Duodenal mucosa (tissue), 2 donors: ENCODE data around the gene C2.
A peak's percentile ranks its signal among the peaks of the same experiment; 100 is the strongest.

Experiments
- H3K27ac ChIP-seq: one replicate; pipeline ENCODE4 v1.7.0; 2013; ENCODE audit warnings: low read depth, low read length
- H3K27me3 ChIP-seq, 2 donors: one replicate each; pipeline ENCODE4 v1.7.0; 2013; ENCODE audit warnings: low read length in 2 of 2, control low read depth in 1 of 2; ENCODE audit not compliant: insufficient read depth in 2 of 2, control insufficient read depth in 1 of 2
- H3K36me3 ChIP-seq, 2 donors: one replicate each; pipeline ENCODE4 v1.7.0; 2013; ENCODE audit warnings: low read length in 2 of 2, control low read depth in 1 of 2; ENCODE audit not compliant: insufficient read depth in 2 of 2, control insufficient read depth in 1 of 2
- H3K4me1 ChIP-seq, 2 donors: one replicate each; pipeline ENCODE4 v1.7.0; 2013; ENCODE audit warnings: low read length in 2 of 2, control low read depth in 1 of 2; ENCODE audit not compliant: insufficient read depth in 2 of 2, control insufficient read depth in 1 of 2
- H3K4me3 ChIP-seq, 2 donors: one replicate each; pipeline ENCODE4 v1.7.0; 2013; ENCODE audit warnings: low read length in 2 of 2, low read depth in 1 of 2
- H3K9ac ChIP-seq, 2 donors: one replicate each; pipeline ENCODE4 v1.7.0; 2013; ENCODE audit warnings: low read length in 2 of 2, low read depth in 1 of 2
- H3K9me3 ChIP-seq, 2 donors: one replicate each; pipeline ENCODE4 v1.7.0; 2013; ENCODE audit warnings: low read length in 2 of 2, control low read depth in 1 of 2; ENCODE audit not compliant: control insufficient read depth in 1 of 2

C2 gene

DNA sequence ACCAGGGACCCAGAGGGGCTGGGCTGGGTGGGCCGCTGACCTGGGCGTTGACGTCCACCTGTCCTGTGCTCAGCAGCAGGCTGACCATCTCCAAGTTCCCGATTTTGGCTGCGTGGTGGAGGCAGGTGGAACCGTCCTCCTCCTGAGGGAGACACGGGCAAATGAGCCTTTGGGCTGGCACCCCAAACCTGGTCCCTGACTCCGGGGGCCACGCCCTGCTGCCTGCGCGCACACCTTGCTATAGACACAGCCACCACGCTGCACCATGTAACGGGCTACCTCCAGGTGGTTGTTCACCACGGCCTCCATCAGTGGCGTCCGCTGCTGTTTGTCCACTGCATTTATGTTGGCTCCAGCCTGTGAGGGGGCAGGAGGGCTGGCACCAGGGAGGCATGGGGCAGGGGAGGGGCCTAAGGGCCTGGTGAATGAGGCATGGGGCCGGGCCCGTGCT, 41.0 kb upstream of the C2 start:
- Histone ChIP-seq H3K27ac (no peak overlapping the region), H3K9ac (no peak overlapping the region), H3K36me3 (peaks cover 27 to 81% of the 10 kb centered on the region in 2 donors), H3K4me3 (no peak overlapping the region), H3K4me1 (no peaks in the 10 kb centered on the region), H3K27me3 (no peaks in the 10 kb centered on the region), H3K9me3 (no peaks in the 10 kb centered on the region)

DNA sequence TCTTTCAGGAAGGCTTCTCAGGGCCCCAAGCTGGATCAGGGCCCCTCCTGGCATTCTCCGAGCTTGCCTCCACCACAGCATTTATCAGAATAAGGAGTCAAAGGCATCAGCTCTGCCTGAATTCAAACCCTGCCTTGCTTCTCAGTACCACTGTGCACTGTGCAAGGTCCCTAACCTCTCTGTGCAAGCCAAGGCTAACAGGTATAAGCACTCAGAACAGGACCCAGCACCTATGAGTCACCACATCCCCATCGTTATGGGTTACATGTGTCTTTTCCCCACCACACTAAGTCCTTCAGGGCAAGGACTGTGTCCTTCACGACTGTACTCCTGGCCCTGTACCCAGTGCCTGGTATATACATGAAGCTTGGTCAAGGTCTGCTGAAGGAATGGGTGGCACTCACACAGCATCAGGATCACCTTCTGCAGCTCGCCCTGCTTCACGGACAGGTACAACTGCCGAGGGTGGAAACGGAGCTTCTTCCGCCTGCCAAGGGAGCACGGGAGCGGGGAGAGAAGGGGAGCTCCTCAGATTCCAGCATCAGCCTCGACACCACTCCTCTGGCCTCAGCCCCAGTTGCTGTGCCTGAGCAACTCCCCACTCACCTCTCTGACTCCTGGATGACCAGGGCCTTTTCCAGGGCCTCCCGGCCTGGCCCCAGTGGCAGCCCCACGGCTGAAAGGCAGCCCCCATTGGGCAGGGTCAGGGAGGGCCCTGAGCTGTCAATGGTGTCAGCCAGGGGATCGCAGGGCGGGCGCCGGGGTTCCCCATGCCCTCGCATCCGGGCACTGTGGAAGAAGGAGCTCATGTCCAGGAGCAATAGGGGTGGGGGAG, 40.1 kb upstream of the C2 start:
- Histone ChIP-seq H3K9me3 (no peaks in the 10 kb centered on the region), H3K4me1 (no peaks in the 10 kb centered on the region), H3K27me3 (no peaks in the 10 kb centered on the region), H3K36me3 (peaks cover 28 to 84% of the 10 kb centered on the region in 2 donors), H3K27ac (no peak overlapping the region), H3K9ac (no peak overlapping the region), H3K4me3 (no peak overlapping the region)

DNA sequence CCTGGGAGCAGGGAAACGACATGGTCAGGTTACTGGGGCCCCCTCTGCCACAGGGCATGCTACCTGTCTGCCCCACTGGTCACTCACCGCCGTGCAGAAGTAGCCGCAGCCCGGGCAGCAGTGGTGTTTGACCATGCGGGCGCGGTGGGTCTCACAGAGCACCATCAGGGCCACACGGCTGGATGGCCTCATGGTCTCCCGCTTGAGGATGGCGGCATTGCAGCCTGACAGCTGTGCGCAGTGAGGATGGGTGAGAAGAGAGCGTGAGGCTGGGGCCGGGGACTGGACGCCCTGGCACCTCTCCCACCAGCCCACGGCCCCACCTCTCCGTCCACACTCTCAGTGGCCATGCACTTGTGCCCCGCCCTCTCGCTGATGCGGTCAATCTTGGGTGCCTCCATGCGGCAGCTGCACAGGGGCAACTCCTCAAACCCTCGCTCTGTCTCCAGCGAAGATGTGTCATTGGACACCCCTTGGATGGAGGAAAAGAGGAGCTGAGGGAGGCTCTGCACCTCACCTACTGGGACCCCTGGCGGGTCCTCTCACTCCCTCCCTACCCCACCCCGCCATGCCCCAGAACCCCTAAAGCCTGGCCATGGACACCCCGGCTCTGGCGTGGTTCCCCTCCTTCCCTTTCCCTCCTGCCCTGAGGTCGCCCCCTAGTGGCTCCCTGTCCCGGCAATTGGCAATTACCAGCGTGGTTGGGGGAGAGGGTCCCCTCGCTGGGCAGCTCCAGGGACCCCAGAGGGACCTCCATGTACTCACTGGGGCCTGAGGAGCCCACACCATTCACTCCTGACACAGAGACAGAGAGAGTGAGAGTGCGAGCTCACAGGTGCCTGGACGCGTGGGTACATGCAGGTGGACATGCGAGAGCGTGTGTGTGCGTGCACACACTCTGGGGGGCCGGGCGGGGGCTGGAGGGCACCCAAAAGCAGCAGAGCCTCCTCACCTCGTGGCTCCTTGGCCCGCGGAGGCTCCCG, 39.0 kb upstream of the C2 start:
- Histone ChIP-seq H3K9me3 (no peaks in the 10 kb centered on the region), H3K4me1 (no peaks in the 10 kb centered on the region), H3K27me3 (no peaks in the 10 kb centered on the region), H3K4me3 (no peak overlapping the region), H3K36me3 (peaks cover 23 to 84% of the 10 kb centered on the region in 2 donors), H3K9ac (no peak overlapping the region), H3K27ac (no peak overlapping the region)

- Histone ChIP-seq H3K9ac (no peak overlapping the region), H3K4me1 (no peaks in the 10 kb centered on the region), H3K36me3 (peaks cover 20 to 79% of the 10 kb centered on the region in 2 donors), H3K27me3 (no peaks in the 10 kb centered on the region), H3K9me3 (no peaks in the 10 kb centered on the region), H3K4me3 (no peak overlapping the region), H3K27ac (no peak overlapping the region)
Observed at GRCh38 chr6:31889331-31889972, 38.1 kb upstream of the C2 start.

- no peak overlapping the region for H3K4me3 ChIP-seq
- no peak overlapping the region for H3K9ac ChIP-seq
- H3K9me3 ChIP-seq = no peaks in the 10 kb centered on the region
- peaks cover 18 to 61% of the 10 kb centered on the region in 2 donors for H3K36me3 ChIP-seq
- no peaks in the 10 kb centered on the region for H3K27me3 ChIP-seq
- no peak overlapping the region for H3K27ac ChIP-seq
- H3K4me1 ChIP-seq = peaks cover 0 to 9% of the 10 kb centered on the region in 2 donors
Observed at GRCh38 chr6:31892821-31893220, 34.7 kb upstream of the C2 start.

- Histone ChIP-seq H3K27ac (no peak overlapping the region), H3K4me3 (peak overlapping the region; percentile 67 to 92), H3K27me3 (no peaks in the 10 kb centered on the region), H3K4me1 (peaks cover 5 to 24% of the 10 kb centered on the region in 2 donors), H3K36me3 (peaks cover 11 to 34% of the 10 kb centered on the region in 2 donors), H3K9ac (peak overlapping the region; percentile 32 to 60), H3K9me3 (no peaks in the 10 kb centered on the region)
Observed at GRCh38 chr6:31896493-31896855, 31.0 kb upstream of the C2 start.

- peaks cover 5 to 24% of the 10 kb centered on the region in 2 donors for H3K4me1 ChIP-seq
- peak overlapping the region; percentile 67 to 92 for H3K4me3 ChIP-seq
- H3K27ac ChIP-seq = no peak overlapping the region
- H3K27me3 ChIP-seq = no peaks in the 10 kb centered on the region
- H3K36me3 ChIP-seq = peaks cover 10 to 29% of the 10 kb centered on the region in 2 donors
- H3K9ac ChIP-seq = peak overlapping the region; percentile 1 to 60
- H3K9me3 ChIP-seq = no peaks in the 10 kb centered on the region
Observed at GRCh38 chr6:31896856-31897611, 30.5 kb upstream of the C2 start.

GRCh38 chr6:31897612-31898382, 29.7 kb upstream of the C2 start, which contains the start of gene EHMT2:
Gene EHMT2, minus strand, starts transcription at chr6:31897698. Its CDS starts 21 bp downstream, at chr6:31897677.
- Histone ChIP-seq H3K9ac (peak within 1 kb of the TSS; percentile 85 to 96), H3K36me3 (peaks cover 2 to 22% of the 10 kb centered on the region in 2 donors), H3K9me3 (no peaks in the 10 kb centered on the region), H3K4me1 (peaks cover 10 to 29% of the 10 kb centered on the region in 2 donors), H3K27me3 (no peaks in the 10 kb centered on the region), H3K4me3 (peak within 1 kb of the TSS; percentile 92 to 93), H3K27ac (peak within 1 kb of the TSS; percentile 73)
